Keratinocyte (primary cell): ENCODE measurements around the gene C10orf71. TPM values are rescaled to one million over a fixed set of nuclear protein-coding genes. Genes with fewer than 3 reads are reported as not detected.

ENCODE experiments used
- DNase-seq: peaks from one replicate; pipeline ENCODE4 v3.0.0-alpha.2; 2011; ENCODE audit warnings: low read depth, missing footprints, low spot score
- FAIRE-seq: peaks from 2 replicates; lab custom pipeline; 2011; peaks lifted over from hg19 to GRCh38; lab: Jason Lieb, UNC
- H2AFZ ChIP-seq: 2 replicates; pipeline ENCODE4 v1.6.0; 2012; ENCODE audit warnings: low read length, control low read depth, inconsistent platforms; ENCODE audit not compliant: control insufficient read depth
- H3K27ac ChIP-seq: 2 replicates; pipeline ENCODE4 v1.5.1; 2011; ENCODE audit warnings: low read length; ENCODE audit not compliant: control insufficient read depth, insufficient read depth
- H3K27me3 ChIP-seq: 3 replicates; pipeline ENCODE4 v1.6.0; 2011; ENCODE audit warnings: low read length; ENCODE audit not compliant: control insufficient read depth, insufficient read depth; ENCODE audit errors: extremely low read depth
- H3K36me3 ChIP-seq, 2 experiments: 2 replicates in 1 of 2; 3 replicates in 1 of 2; pipeline ENCODE4 v1.5.1; 2011; ENCODE audit warnings: low read length in 2 of 2, mild to moderate bottlenecking in 1 of 2; ENCODE audit not compliant: control insufficient read depth in 2 of 2, insufficient read depth in 2 of 2; ENCODE audit errors: extremely low read depth in 1 of 2
- H3K4me1 ChIP-seq: 3 replicates; pipeline ENCODE4 v1.5.1; 2011; ENCODE audit warnings: low read length; ENCODE audit not compliant: control insufficient read depth, insufficient read depth; ENCODE audit errors: extremely low read depth
- H3K4me2 ChIP-seq: 3 replicates; pipeline ENCODE4 v1.6.0; 2011; ENCODE audit warnings: low read depth, low read length; ENCODE audit not compliant: control insufficient read depth, insufficient read depth; ENCODE audit errors: extremely low read depth
- H3K4me3 ChIP-seq, 3 experiments: fragments of 200-600 bp in 1 of 3; sonication (generic) in 1 of 3; 2 replicates in 2 of 3; 3 replicates in 1 of 3; pipeline ENCODE4 v1.5.1; 2011 to 2016; ENCODE audit warnings: low read length in 3 of 3, mild to moderate bottlenecking in 3 of 3, control low read depth in 2 of 3, inconsistent platforms in 1 of 3, low read depth in 1 of 3, mixed read lengths in 1 of 3, mixed run types in 1 of 3, moderate library complexity in 1 of 3; ENCODE audit not compliant: control insufficient read depth in 2 of 3, insufficient read depth in 2 of 3; ENCODE audit errors: extremely low read depth in 1 of 3
- H3K79me2 ChIP-seq: 2 replicates; pipeline ENCODE4 v1.6.0; 2012; ENCODE audit warnings: low read length; ENCODE audit not compliant: control insufficient read depth, insufficient read depth
- H3K9ac ChIP-seq: 3 replicates; pipeline ENCODE4 v1.6.0; 2011; ENCODE audit warnings: low read length; ENCODE audit not compliant: control insufficient read depth, insufficient read depth; ENCODE audit errors: extremely low read depth
- H3K9me1 ChIP-seq: 3 replicates; pipeline ENCODE4 v1.6.0; 2011; ENCODE audit warnings: low read length; ENCODE audit not compliant: control insufficient read depth, insufficient read depth; ENCODE audit errors: extremely low read depth
- H3K9me3 ChIP-seq: 2 replicates; pipeline ENCODE4 v1.5.1; 2012; ENCODE audit warnings: low read depth, low read length; ENCODE audit not compliant: control insufficient read depth
- H4K20me1 ChIP-seq: 3 replicates; pipeline ENCODE4 v1.6.0; 2011; ENCODE audit warnings: low read length; ENCODE audit not compliant: control insufficient read depth, insufficient read depth; ENCODE audit errors: extremely low read depth
- CTCF ChIP-seq, 3 experiments: IDR thresholded peaks in 1 of 3; conservative IDR thresholded peaks in 1 of 3; optimal IDR thresholded peaks in 1 of 3; 2 replicates in 2 of 3; 3 replicates in 1 of 3; pipeline versions ENCODE3 to v1.5.1; 2011; ENCODE audit warnings: low read length in 3 of 3, mild to moderate bottlenecking in 3 of 3, moderate library complexity in 2 of 3, control low read depth in 1 of 3, inconsistent platforms in 1 of 3; ENCODE audit not compliant: insufficient read depth in 2 of 3; ENCODE audit errors: extremely low read depth in 1 of 3
- EZH2 ChIP-seq: IDR thresholded peaks from one replicate; pipeline ENCODE4 v1.6.1; 2012; ENCODE audit warnings: inconsistent platforms, mild to moderate bottlenecking, low read length, moderate library complexity
- dilution Hi-C: fragments of 300-500 bp; cut with MboI; formaldehyde crosslinking; loops from one replicate; pipeline ENCODE4 v1.7.0; 2020; ENCODE audit warnings: low sequenced_read_pairs; ENCODE audit not compliant: extremely low pct_ligation_motif_present
- polyA plus RNA-seq, 5 experiments: library from polyadenylated mRNA; depleted of rRNA in 3 of 5; stranded (reverse) in 3 of 5; stranded (forward) in 1 of 5; unstranded in 1 of 5; fragments of >200 nt; gene quantifications; 1 replicate in 1 of 5; 2 replicates in 3 of 5; 3 replicates in 1 of 5; pipeline versions ENCODE4 v1.2.1 to v1.2.3, GENCODE V29; 2011 to 2012; ENCODE audit warnings: missing spikeins in 2 of 5, low read depth in 1 of 5, low replicate concordance in 1 of 5

C10orf71 gene
- polyA plus RNA-seq, 1 donor (not counting 4 experiments of a cell fraction or from before 2014, with no cell fraction given) = not detected

- dilution Hi-C loops = no loop called here
- Histone ChIP-seq H3K4me1 (no peaks in the 10 kb centered on the region), H3K9ac (no peak overlapping the region), H3K9me1 (no peaks in the 10 kb centered on the region), H4K20me1 (no peaks in the 10 kb centered on the region), H3K4me2 (no peak overlapping the region), H3K4me3 (no peak overlapping the region), H3K27me3 (peaks cover 4% of the 10 kb centered on the region), H2AFZ (no peak overlapping the region), H3K79me2 (no peaks in the 10 kb centered on the region), H3K36me3 (no peaks in the 10 kb centered on the region), H3K9me3 (no peaks in the 10 kb centered on the region), H3K27ac (no peak overlapping the region)
- DNase-seq = no peak
- FAIRE-seq = no peak
- TF ChIP-seq EZH2 (no peak), CTCF (optimal IDR thresholded peaks at IDR 0.05 in 1 of 3, IDR thresholded peaks at IDR 0.05 in 1 of 3, conservative IDR thresholded peaks at IDR 0.05 in 1 of 3; ENCODE audit: extremely low read depth in 1 of 3, insufficient read depth in 2 of 3, low read length in 3 of 3) (no peak)
Observed at GRCh38 chr10:49277973-49278372, 21.0 kb upstream of the C10orf71 start.

GRCh38 chr10:49278497-49278981 is 20.4 kb upstream of the C10orf71 start:
- dilution Hi-C loops = no loop called here

More at GRCh38 chr10:49278497-49278981, 20.4 kb upstream of the C10orf71 start:
- Histone ChIP-seq H3K4me3 (no peak overlapping the region), H3K36me3 (no peaks in the 10 kb centered on the region), H3K79me2 (no peaks in the 10 kb centered on the region), H3K9ac (no peak overlapping the region), H3K27me3 (peaks cover 4% of the 10 kb centered on the region), H3K4me1 (no peaks in the 10 kb centered on the region), H2AFZ (no peak overlapping the region), H3K4me2 (no peak overlapping the region), H3K9me1 (no peaks in the 10 kb centered on the region), H4K20me1 (no peaks in the 10 kb centered on the region), H3K9me3 (no peaks in the 10 kb centered on the region), H3K27ac (no peak overlapping the region)
- TF ChIP-seq EZH2 (no peak), CTCF (optimal IDR thresholded peaks at IDR 0.05 in 1 of 3, IDR thresholded peaks at IDR 0.05 in 1 of 3, conservative IDR thresholded peaks at IDR 0.05 in 1 of 3; ENCODE audit: extremely low read depth in 1 of 3, insufficient read depth in 2 of 3, low read length in 3 of 3) (no peak)
- DNase-seq = no peak
- FAIRE-seq = no peak
